ENCODE results near the gene CAMTA1.

The CAMTA1 gene

DNA sequence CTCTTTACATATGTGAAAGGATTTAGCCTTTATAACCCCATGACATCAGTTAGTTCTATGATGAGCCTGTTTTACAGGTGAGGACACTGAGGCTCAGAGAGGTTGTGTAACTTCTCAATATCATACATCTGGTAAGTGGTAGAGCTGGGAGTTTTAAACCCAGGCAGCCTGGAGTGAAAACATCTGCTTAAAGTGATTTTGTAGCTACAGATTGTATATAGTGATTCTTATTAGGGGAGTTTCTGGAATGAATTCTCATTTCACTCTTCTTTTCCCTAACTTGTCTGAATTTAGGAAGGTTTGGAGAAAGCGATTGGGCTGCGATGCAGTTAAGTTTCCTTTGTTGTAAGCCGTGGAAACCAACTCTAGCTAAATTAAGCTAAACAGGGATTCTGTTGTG is 175.6 kb downstream of the CAMTA1 start:
- DNase-seq (ENCODE audit: low read depth), result no peak
- H3K4me3 ChIP-seq (ENCODE audit: low read length), result no peak overlapping the region
- TF ChIP-seq, protein P1, sequence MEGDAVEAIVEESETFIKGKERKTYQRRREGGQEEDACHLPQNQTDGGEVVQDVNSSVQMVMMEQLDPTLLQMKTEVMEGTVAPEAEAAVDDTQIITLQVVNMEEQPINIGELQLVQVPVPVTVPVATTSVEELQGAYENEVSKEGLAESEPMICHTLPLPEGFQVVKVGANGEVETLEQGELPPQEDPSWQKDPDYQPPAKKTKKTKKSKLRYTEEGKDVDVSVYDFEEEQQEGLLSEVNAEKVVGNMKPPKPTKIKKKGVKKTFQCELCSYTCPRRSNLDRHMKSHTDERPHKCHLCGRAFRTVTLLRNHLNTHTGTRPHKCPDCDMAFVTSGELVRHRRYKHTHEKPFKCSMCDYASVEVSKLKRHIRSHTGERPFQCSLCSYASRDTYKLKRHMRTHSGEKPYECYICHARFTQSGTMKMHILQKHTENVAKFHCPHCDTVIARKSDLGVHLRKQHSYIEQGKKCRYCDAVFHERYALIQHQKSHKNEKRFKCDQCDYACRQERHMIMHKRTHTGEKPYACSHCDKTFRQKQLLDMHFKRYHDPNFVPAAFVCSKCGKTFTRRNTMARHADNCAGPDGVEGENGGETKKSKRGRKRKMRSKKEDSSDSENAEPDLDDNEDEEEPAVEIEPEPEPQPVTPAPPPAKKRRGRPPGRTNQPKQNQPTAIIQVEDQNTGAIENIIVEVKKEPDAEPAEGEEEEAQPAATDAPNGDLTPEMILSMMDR (conservative IDR thresholded peaks at IDR 0.05; ENCODE audit: low read depth, low read length), result no peak

GRCh38 chr1:6961289-6961688 is 176.0 kb downstream of the CAMTA1 start:
- no peak for DNase-seq (ENCODE audit: low read depth)
- no peak overlapping the region for H3K4me3 ChIP-seq (ENCODE audit: low read length)
- TF ChIP-seq, protein P1 (conservative IDR thresholded peaks at IDR 0.05; ENCODE audit: low read depth, low read length), result no peak

- no peak for DNase-seq (ENCODE audit: low read depth)
- TF ChIP-seq, protein P1 (conservative IDR thresholded peaks at IDR 0.05; ENCODE audit: low read depth, low read length), result no peak
- peak overlapping the region; percentile 29 for H3K4me3 ChIP-seq (ENCODE audit: low read length)
These were observed 176.7 kb downstream of the CAMTA1 start for GRCh38 chr1:6961905-6962477.

GRCh38 chr1:6962478-6962995 is 177.3 kb downstream of the CAMTA1 start:
- DNase-seq (ENCODE audit: low read depth), result peak; percentile 28
- no peak overlapping the region for H3K4me3 ChIP-seq (ENCODE audit: low read length)
- TF ChIP-seq, protein P1 (conservative IDR thresholded peaks at IDR 0.05; ENCODE audit: low read depth, low read length), result no peak

- peak overlapping the region; percentile 28 for H3K4me3 ChIP-seq (ENCODE audit: low read length)
- TF ChIP-seq, protein P1 (conservative IDR thresholded peaks at IDR 0.05; ENCODE audit: low read depth, low read length), result peak; percentile 25
- DNase-seq (ENCODE audit: low read depth), result peak; percentile 46
These were observed 178.0 kb downstream of the CAMTA1 start for GRCh38 chr1:6962996-6963911.

DNA sequence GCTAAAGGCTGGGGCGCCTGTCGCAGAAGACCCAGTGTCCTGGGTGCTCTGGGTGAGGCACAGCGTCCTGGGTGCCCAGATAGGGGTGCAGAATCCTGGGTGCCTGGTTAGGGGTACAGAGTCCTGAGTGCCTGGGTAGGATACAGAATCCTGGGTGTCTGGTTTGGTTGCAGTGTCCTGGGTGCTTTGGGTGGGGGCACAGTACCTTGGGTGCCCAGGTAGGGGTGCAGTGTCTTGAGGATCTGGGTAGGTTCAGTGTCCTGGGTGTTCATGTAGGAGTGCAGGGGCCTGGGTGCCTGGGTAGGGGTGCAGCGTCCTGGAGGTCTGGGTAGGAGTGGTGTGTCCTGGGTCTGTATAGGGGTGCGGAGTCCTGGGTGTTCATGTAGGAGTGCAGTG is 178.7 kb downstream of the CAMTA1 start:
- DNase-seq (ENCODE audit: low read depth), result no peak
- H3K4me3 ChIP-seq (ENCODE audit: low read length), result no peak overlapping the region
- TF ChIP-seq, protein P1 (conservative IDR thresholded peaks at IDR 0.05; ENCODE audit: low read depth, low read length), result no peak

All from retinal pigment epithelial cell (primary cell).